HG03571 (cell line): ENCODE data around the gene SHISA8.

Experiments
- ATAC-seq: cut with Tn5 transposase; IDR thresholded peaks from one replicate; pipeline ENCODE4 v1.9.1; 2021; ENCODE audit not compliant: unreplicated experiment

The SHISA8 gene

GRCh38 chr22:41915786-41916493 lies 1.1 kb upstream of the SHISA8 start:
- ATAC-seq = no peak

DNA sequence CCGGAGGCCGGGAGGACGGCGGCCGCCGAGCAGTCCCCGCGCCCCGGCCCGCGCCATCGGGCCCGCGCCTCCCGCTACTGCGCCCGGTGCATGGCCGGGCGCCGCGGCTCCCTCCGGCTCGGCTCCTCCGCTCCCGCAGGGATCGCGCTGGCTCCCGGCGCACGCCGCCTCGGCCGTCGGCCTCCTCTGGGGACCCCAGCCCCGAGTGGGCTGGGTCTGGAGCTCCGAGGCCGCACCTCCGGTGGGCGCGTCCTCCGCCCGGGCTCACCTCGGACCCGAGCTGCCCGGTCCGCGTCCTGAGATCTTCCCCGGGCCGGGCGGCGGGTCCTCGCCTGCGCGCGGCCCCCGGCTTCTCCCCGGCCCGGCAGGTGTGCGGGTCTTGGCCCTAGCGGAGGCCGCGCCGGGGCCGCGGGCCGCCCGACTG lies 251 bp downstream of the SHISA8 start:
- no peak for ATAC-seq

- ATAC-seq = no peak
These were observed 886 bp downstream of the SHISA8 start for GRCh38 chr22:41913842-41914534.

- no peak for ATAC-seq
These were observed 1.7 kb downstream of the SHISA8 start for GRCh38 chr22:41913040-41913719.

GRCh38 chr22:41912338-41913039 lies 2.4 kb downstream of the SHISA8 start:
- no peak for ATAC-seq

GRCh38 chr22:41911001-41911611 lies 3.8 kb downstream of the SHISA8 start:
- no peak for ATAC-seq

DNA sequence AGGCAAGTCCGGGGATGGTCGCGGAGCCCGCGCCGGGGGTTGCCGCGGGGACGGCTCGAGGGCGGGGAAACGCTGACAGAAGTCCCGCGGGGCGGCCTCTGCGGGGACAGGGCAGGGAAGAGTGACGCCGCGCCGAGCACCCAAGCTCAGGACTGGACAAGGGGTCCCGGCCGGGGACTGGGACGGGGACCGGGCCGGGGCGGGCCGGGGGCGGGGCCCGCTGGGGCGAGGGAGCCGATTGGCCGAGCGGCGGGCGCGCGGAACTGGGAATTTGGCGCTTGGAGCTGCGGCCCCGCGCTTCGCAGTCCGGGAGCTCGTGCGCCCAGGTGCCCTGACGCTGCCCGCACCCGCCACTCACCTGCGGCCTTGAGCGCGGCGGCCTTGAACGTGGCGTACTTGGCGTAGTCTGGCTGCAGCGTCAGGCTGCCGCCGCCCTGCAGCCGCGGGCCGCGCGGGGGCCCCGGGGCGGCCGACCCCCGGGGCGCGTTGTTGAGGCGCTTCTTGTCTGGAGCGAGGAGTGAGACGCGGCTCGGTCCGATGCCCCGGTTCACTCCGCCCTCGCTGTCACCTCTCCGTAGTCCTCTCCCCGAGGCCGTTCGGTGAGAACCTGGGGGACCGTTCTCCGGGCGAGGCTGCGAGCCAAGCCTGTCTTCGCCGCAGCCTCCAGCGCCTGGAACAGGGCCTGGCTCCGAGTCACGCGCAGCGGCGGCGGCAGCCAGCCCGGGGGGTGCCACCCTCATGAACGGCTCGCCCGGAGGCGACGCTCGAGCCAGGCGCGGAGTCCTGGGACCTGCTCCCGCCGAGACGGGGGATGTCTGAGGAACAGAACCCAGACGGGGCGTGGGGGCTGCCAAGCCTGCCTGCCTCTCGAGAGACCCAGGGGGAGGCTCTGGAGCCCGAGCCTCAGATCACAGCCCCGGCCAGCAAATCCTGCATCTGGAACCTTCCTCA lies 4.5 kb downstream of the SHISA8 start:
- no peak for ATAC-seq

DNA sequence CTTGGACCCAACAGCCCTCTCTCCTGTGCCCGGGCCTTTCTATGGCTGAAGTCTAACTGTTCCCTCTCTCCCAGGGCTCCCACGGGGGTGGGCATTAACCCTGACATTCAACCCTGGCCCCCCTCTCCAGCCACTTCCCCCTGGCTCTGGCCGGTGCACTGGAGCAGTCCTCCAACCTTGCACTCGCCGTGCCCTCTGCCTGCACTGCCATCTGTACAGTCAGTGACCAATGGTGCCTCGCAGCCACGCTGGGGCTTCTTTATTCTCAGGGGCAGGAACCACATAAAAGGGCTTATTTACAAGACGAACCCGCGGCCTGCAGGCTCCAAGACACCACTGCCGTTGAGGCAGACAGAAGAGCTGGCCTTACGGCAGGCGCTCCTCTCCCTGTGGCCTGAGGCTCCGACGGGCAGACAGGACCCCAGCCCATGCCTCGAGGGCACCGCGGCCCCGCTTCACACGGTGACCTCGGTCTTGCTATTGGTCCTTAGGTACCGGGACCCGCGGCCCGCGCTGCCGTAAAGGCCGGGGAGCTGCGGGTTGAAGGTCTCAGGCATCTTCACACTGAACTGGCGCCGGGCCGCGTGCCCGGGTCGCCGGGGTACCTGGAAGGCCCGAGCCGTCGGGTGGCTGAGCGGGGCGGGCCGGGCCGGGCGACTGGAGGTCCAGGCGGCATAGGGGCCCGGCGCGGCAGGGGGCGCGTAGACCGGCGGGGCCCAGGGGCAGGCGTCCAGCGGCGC lies 5.4 kb downstream of the SHISA8 start:
- no peak for ATAC-seq

DNA sequence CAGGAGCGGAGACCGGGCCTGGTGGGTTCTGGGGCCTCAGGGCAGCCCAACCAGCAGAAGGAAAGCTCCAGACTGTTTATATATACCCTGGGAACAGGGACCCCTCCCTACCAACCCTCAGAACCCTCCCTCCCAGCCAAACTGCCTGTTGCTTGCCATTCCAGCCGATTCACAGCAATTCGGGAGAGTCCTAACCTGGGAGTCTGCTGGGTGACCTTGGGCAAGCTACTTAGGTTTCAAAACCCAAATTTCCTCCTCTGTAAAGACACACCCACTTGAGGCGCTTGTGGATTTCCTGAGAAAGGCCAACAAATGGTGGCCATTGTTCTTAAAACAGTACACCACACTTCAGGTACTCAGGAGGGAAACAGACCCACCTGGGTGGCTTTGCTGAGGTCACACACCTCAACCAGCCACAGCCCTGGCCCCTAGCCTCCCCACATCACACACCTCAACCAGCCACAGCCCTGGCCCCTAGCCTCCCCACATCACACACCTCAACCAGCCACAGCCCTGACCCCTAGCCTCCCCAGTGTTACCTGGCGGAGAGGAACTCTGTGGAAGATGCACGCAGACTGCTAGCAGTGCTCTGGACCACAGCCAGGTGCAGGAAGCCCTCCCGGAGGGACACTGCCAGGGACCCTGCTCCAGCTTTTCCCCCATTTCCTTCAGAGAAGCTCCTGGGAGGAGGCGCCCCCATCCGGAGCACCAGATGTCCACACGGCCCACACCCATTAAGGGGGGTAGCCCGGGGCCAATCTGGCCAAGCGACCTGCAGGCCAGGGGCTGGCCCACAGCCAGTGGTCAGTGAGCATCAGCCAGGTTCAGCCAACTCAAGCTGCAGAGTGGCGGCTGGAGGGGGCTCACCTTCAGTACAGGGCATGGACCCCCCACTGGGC lies 6.2 kb downstream of the SHISA8 start:
- ATAC-seq = no peak

- ATAC-seq = no peak
These were observed 7.2 kb downstream of the SHISA8 start for GRCh38 chr22:41907436-41908401.

DNA sequence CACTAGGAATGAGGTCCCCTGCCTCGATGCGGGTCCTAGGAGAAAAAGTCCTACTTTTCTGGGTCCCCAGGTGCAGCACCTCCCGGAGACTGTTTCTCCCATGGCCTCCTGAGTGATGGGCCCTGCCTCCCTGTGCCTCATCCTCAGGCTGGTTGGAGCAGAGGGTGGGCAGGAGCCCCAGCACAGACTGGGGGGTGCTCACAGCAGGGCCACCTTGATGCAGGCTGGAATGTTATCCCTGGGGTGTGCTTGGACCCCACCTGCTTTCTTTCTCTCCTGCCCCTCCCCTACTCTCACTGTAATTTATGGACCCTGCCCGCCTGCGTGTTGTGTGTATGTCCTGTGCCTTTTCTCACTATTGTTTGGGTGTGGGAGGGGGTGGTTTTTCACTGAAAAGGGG lies 8.1 kb downstream of the SHISA8 start:
- ATAC-seq = no peak

DNA sequence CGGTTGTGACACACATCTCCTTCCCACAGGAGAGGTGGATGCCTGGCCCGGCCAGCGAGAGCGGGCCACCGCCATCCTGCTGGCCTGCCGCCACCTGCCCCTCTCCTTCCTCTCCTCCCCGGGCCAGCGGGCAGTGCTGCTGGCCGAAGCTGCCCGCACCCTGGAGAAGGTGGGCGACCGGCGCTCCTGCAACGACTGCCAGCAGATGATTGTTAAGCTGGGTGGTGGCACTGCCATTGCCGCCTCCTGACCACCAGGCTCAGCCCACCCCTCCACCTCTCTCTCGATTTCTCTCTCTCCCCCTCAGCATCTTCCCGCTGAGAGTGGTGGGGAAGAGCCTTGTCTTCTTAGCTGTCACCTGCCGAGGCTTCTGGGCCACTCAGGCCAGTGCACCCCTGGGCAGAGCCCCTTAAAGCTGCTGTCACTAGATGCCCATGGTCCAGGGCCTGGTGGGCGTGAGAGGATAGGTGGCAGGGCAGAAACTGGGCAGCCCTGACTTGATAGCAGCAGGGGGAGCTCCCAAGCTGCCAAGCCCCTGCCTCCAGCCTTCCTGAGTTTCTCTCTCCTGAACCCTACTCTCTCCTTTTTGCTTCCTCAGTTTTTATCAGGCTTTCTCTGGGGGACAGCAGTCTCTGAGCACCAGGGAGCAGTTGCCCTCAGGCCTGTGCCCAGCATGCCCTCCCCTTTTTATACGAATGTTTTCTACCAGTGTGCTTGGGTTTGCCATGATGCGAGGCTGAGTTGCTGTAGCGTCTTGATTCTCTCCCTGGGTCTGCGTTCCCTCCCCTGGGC lies 9.3 kb downstream of the SHISA8 start:
- no peak for ATAC-seq

DNA sequence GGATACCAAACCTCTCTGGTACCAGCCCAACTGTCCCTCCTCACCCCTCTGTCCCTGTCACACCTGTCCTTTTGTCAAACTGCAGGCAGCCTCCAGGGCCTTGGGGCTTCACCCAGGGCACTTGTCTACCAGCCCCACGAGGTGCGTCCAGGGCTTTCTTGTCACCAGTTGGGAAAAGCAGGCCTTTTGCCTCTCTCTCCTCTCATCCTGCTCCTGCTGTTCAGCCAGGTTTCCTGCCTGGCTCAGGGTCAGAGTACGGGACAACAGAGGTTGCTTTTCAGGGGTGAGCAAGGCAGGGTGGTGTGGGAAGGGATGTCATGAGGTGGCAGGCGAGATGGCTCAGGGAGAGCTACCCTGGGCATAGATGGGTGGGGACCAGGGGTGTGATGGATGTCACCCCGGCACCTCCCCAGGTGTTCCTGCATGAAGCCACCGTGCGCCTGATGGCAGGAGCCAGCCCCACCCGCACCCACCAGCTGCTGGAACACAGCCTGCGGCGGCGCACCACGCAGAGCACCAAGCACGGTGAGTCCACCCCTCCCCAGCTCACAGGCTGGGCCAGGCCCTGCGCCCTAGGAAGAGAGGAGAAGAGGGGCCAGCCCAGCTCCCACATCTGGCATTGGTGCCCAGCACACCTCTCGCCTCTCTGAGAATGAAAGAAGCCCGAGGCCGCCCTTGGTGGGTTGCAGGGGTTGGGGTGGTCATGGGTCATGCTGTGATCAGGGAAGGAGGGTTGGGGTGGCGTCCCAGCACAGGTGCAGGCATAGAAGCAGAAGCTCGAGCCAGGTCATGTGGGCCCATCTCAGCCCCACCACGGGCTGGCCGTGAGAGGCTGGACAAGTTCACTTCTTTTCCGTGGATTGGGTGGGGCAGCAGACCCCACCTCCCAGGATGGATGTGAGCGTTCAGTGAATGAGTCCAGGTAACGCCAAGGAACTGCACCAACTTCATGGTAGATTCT lies 10.1 kb downstream of the SHISA8 start:
- ATAC-seq = no peak

DNA sequence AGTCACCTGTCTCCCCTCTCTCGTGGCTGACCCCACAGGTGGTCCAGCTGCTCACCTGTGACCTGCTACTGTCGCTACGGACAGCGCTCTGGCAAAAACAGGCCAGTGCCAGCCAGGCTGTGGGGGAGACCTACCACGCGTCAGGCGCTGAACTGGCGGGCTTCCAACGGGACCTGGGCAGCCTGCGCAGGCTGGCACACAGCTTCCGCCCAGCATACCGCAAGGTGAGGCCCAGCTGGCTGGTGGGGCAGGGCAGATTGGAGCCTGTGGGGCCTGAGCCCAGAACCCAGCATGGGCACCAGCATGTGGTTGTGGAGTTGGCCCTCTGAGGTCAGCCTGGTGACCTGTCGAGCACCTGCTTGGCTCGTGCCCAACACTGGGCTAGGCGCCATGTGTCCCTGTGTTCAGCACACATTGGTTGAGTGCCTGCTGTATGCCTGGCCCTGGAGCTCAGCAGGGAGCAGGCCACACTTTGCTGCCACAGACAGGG lies 11.9 kb downstream of the SHISA8 start:
- no peak for ATAC-seq

- ATAC-seq = no peak
These were observed 12.9 kb downstream of the SHISA8 start for GRCh38 chr22:41902016-41902415.
